Measurements from ENCODE around the gene SKAP2. TPM values are rescaled to one million over a fixed set of nuclear protein-coding genes. Genes with fewer than 3 reads are reported as not detected.

Gene SKAP2
- total and polyA plus RNA-seq, 2 of the 13 experiments (the other 11 are each of a cell fraction or from before 2014, with no cell fraction given): 3.6 to 12.9 TPM

DNA sequence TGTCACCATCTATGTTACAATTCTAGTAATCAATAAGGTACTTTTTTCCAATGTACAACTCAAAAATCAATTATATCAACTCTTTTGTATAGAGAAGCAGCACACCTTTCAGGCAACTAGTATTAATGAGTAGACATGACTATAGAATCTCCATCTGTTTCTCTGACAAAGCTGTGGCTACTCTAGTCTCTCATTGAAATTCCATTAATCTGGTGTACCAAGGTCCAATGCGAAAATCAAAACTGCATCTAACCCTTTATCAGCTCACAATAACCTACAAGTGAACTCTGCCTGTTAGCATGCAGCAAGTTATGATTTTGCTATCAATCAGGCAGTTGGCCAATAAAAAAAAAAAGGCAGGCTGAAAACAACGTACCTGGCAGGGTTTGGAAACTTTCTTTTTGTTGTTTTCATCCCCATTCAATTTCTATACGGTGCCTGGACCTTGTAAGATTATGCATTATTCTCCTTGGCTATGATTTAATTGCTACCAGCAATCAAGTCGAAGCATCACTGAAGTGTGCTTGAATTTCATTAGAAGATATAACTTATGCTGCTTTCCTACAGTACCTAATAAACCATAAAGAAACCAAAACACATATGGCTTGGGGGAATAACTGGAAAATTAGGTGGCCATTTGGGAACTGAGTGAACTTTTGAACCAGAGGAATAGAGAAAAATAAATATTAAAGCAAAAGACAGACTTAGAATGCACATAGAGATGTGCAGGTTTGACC is 23.2 kb downstream of the SKAP2 start:
- Histone ChIP-seq H3K27me3 (ENCODE audit: control insufficient read depth in 1 of 2, insufficient read depth in 2 of 2, low read length in 2 of 2) (no peaks in the 10 kb centered on the region), H3K4me1 (ENCODE audit: insufficient read depth, low read length) (no peaks in the 10 kb centered on the region), H2AFZ (ENCODE audit: low read length) (no peak overlapping the region), H3K27ac (ENCODE audit: extremely low read length, insufficient read depth, low read length) (no peak overlapping the region), H3K79me2 (ENCODE audit: insufficient read depth, low read length) (no peaks in the 10 kb centered on the region), H3K9me3 (ENCODE audit: low read length) (no peaks in the 10 kb centered on the region), H3K9ac (ENCODE audit: insufficient read depth, low read depth, low read length) (no peak overlapping the region), H3K4me2 (ENCODE audit: low read depth, low read length) (no peak overlapping the region), H3K36me3 (replicated peaks in 1 of 2; ENCODE audit: control insufficient read depth in 1 of 2, insufficient read depth in 2 of 2, low read length in 2 of 2) (no peaks in the 10 kb centered on the region; a peak in 1 of 5 replicates), H4K20me1 (ENCODE audit: insufficient read depth, low read length) (no peaks in the 10 kb centered on the region), H3K4me3 (replicated peaks in 1 of 3; ENCODE audit: insufficient read depth in 1 of 3, low read depth in 2 of 3, low read length in 3 of 3) (no peak overlapping the region)
- WGBS (ENCODE audit: low lambda C conversion rate): 96% methylated on average over 4 of the region's 4 CpGs
- DNase-seq (ENCODE audit: low spot score) (no peak), FAIRE-seq (no peak), ATAC-seq (no peak)
- in situ Hi-C loops (cut with HindIII; ENCODE audit: extremely low pct_ligation_motif_present, low pct_unique_long_range_greater_than_20kb) (no loop called here), intact Hi-C loops (cut with micrococcal nuclease; ENCODE audit: unreplicated experiment) (no loop called here)
- BruUV-seq (replicated peaks): no TSS peak
- CTCF ChIA-PET (ENCODE audit: low intra/inter-chr PET ratio, low total read pairs): no interaction called here
- POLR2A ChIA-PET: no interaction called here
- no peak for TF ChIP-seq NFYB (CRISPR knock-in tag; IDR thresholded peaks at IDR 0.05)
- TF ChIP-seq TBL1XR1 (IDR thresholded peaks at IDR 0.05; ENCODE audit: borderline replicate concordance, low read length, partially characterized antibody): no peak
- TF ChIP-seq ZNF260 (CRISPR knock-in tag; IDR thresholded peaks at IDR 0.05; ENCODE audit: borderline replicate concordance, low read depth): no peak
- no peak for TF ChIP-seq SALL1 (CRISPR knock-in tag; IDR thresholded peaks at IDR 0.05)
- TF ChIP-seq, protein P1, sequence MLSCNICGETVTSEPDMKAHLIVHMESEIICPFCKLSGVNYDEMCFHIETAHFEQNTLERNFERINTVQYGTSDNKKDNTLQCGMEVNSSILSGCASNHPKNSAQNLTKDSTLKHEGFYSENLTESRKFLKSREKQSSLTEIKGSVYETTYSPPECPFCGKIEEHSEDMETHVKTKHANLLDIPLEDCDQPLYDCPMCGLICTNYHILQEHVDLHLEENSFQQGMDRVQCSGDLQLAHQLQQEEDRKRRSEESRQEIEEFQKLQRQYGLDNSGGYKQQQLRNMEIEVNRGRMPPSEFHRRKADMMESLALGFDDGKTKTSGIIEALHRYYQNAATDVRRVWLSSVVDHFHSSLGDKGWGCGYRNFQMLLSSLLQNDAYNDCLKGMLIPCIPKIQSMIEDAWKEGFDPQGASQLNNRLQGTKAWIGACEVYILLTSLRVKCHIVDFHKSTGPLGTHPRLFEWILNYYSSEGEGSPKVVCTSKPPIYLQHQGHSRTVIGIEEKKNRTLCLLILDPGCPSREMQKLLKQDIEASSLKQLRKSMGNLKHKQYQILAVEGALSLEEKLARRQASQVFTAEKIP (CRISPR knock-in tag; IDR thresholded peaks at IDR 0.05; ENCODE audit: borderline replicate concordance): no peak
- TF ChIP-seq, protein P2, sequence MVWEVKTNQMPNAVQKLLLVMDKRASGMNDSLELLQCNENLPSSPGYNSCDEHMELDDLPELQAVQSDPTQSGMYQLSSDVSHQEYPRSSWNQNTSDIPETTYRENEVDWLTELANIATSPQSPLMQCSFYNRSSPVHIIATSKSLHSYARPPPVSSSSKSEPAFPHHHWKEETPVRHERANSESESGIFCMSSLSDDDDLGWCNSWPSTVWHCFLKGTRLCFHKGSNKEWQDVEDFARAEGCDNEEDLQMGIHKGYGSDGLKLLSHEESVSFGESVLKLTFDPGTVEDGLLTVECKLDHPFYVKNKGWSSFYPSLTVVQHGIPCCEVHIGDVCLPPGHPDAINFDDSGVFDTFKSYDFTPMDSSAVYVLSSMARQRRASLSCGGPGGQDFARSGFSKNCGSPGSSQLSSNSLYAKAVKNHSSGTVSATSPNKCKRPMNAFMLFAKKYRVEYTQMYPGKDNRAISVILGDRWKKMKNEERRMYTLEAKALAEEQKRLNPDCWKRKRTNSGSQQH (CRISPR knock-in tag; IDR thresholded peaks at IDR 0.05; ENCODE audit: low read depth): no peak
- TF ChIP-seq FLYWCH1 (CRISPR knock-in tag; IDR thresholded peaks at IDR 0.05): no peak
- no peak for TF ChIP-seq SETDB1 (CRISPR knock-in tag; IDR thresholded peaks at IDR 0.05; ENCODE audit: borderline replicate concordance)
- TF ChIP-seq ZNF557 (CRISPR knock-in tag; IDR thresholded peaks at IDR 0.05): no peak
- TF ChIP-seq, protein P3, sequence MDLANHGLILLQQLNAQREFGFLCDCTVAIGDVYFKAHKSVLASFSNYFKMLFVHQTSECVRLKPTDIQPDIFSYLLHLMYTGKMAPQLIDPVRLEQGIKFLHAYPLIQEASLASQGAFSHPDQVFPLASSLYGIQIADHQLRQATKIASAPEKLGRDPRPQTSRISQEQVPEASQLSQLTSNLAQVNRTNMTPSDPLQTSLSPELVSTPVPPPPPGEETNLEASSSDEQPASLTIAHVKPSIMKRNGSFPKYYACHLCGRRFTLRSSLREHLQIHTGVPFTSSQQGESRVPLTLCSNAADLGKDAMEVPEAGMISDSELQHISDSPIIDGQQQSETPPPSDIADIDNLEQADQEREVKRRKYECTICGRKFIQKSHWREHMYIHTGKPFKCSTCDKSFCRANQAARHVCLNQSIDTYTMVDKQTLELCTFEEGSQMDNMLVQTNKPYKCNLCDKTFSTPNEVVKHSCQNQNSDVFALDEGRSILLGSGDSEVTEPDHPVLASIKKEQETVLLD (CRISPR knock-in tag; IDR thresholded peaks at IDR 0.05; ENCODE audit: low read depth): no peak
- no peak for TF ChIP-seq SNRNP70 (IDR thresholded peaks at IDR 0.05; ENCODE audit: low read depth, low read length)
- no peak for TF ChIP-seq KMT2B (CRISPR knock-in tag; IDR thresholded peaks at IDR 0.05)
- no peak for TF ChIP-seq SIX1 (CRISPR knock-in tag; IDR thresholded peaks at IDR 0.05; ENCODE audit: borderline replicate concordance)
- TF ChIP-seq RAD21 (CRISPR knock-in tag; IDR thresholded peaks at IDR 0.05): no peak
- TF ChIP-seq ZNF766 (CRISPR knock-in tag; IDR thresholded peaks at IDR 0.05; ENCODE audit: borderline replicate concordance): no peak
- TF ChIP-seq SMC3 (IDR thresholded peaks at IDR 0.05; ENCODE audit: low read length): no peak
- TF ChIP-seq ZFP37 (CRISPR knock-in tag; IDR thresholded peaks at IDR 0.05; ENCODE audit: borderline replicate concordance): no peak
- TF ChIP-seq POLR2AphosphoS5 (IDR thresholded peaks at IDR 0.05; ENCODE audit: low read depth, low read length): no peak
